ENCODE results near the gene INMT.
"Not testable (repeated sequence)": the region's sequence is repeated elsewhere in the genome, so short reads cannot be mapped to it uniquely, and the experiment has no call there.

The INMT gene

GRCh38 chr7:30751696-30752273, at the start of gene INMT:
TSS of gene INMT (plus strand) at chr7:30752135. CDS start at chr7:30752151, 16 bp downstream.
- no peak for DNase-seq

GRCh38 chr7:30702200-30702599, 49.7 kb upstream of the INMT start:
- DNase-seq: peak; percentile 41

- DNase-seq: peak; percentile 23
Observed at GRCh38 chr7:30703756-30704155, 48.2 kb upstream of the INMT start.

DNA sequence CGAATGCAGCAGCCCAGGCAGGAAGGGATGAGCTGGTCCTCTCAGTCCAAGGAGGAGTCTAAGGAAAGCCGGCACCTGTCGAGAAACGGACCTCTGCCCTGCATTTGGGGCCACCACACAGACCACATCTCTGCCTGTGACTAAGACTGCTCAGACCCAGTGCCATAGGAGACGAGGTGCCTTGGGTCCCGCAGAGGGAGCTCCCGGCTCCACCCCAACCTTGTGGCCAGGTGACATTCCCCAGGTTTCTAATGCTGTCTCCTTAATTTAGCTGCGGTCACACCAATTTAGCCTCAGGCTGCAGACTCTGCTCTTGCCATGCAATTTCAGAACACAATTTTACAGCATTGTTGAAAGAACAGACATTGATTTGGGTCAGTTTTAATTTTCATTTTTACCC, 46.9 kb upstream of the INMT start:
- no peak for DNase-seq

- no peak for DNase-seq
Observed at GRCh38 chr7:30705596-30705995, 46.3 kb upstream of the INMT start.

GRCh38 chr7:30706316-30706715, 45.6 kb upstream of the INMT start:
- no peak for DNase-seq

GRCh38 chr7:30706908-30707307, 45.0 kb upstream of the INMT start:
- no peak for DNase-seq

GRCh38 chr7:30707391-30708357, 44.3 kb upstream of the INMT start:
- no peak for DNase-seq

- no peak for DNase-seq
Observed at GRCh38 chr7:30708412-30708811, 43.5 kb upstream of the INMT start.

DNA sequence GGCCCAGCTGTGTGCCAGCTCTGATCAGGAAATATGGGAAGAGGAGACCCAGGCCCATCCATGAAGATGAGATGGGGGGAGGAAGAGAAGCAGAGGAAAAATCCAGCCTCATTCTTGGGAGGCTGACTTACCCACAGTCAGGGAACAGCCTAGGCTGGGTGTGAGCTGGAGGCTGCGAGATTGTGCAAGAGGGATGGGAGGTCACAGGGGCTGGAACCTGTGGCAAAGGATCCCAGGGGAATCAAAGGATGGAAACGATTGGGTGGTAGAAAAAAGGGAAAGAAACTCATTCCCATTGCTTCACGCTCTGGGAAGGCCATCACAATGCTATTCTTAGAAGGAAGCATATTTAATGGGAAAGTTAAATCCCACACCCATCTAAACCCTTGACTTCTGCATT, 43.0 kb upstream of the INMT start:
- DNase-seq: no peak

DNA sequence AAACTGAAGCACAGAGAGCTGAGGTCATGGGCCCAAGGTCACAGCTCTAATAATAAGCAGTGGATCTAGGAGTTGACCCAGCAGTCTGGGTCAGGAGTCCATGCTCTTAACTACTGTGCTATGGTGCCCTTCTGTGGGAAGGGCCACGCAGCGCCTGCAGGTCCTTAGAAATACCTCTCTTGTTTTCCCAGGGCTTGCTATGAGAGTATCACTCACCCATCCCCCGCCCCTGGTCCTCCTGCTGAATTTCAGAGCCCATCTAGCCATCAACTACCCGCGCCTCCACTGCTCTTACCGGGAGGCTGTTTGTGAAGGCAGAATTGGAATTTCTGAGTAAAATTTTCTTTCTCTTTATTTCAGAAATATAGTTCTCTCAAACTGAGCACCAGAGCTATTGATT, 42.4 kb upstream of the INMT start:
- no peak for DNase-seq

DNA sequence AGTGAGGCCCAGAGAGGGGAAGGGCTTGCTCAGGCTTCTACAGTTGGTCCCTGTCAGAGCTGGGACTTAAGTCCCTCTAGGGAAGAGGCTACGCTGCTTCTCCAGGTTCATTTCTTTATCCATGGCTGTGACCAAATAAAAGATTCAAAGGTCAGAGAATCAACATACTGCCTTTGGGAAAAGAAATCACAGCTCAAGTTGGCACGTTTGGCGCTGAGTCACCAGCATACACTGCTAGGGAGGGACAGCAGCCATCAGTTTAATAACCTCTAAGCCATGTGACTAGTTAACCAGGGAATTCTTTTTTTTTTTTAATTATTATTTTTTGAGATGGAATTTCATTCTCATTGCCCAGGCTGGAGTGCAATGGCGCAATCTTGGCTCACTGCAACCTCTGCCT, 41.3 kb upstream of the INMT start:
- no peak for DNase-seq

DNA sequence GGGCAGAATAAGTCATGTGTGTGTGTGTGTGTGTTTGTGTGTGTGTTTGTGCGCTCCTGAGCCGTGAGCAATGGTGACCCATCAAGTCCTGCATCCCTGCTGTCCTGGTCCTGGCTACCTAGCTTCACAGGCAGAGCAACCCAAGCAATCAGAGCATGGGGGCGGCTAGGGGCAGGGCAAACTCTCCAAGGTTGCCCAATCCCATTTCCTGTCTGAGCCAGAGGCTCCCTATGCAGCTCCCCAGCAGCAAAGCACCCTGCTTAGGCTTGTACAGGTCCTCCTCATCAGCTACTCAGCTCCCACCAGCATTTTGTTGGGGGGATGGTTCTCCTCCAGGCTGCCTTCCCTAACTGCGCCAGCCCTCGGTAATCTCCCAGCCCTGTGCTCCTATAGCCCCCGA, 38.5 kb upstream of the INMT start:
- no peak for DNase-seq

DNA sequence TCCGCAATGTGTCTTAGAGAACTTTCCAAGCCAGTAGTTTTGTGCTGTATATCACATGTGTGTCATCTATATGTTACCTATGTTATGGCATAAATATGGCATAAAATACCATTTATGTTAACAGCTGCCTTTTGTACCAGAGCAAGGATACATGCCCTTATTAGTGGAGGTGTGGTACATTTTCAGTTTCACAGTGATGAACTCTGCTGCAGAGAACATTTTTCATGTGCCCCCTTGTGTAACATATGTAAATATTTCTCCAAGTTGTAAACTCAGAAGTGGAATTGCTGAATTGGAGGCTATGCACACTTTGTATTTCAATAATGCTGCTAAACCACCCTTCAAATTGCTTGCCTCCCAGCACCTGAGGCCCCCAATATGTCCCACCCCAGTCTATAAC, 37.8 kb upstream of the INMT start:
- no peak for DNase-seq

- DNase-seq: peak; percentile 12
Observed at GRCh38 chr7:30717181-30717580, 34.8 kb upstream of the INMT start.

GRCh38 chr7:30719434-30719833, 32.5 kb upstream of the INMT start:
- not testable (repeated sequence) for DNase-seq

DNA sequence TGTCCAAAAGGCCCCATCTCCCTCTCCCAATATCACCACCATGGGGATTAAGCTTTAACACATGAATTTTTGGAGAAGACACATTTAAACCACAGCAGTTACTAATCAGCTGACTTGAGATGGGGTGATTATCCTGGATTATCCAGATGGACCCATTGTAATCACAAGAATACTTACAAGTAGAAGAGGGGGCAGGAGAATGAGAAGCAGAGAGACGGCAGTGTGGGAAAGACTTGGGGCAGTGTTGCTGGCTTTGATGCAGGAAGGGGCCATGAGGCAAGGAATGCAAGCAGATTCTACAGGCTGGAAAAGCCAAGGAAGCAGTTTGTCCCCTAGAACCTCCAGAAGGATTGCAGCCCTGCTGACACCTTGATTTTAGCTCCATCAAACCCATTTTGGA, 30.7 kb upstream of the INMT start:
- DNase-seq: peak; percentile 96

DNA sequence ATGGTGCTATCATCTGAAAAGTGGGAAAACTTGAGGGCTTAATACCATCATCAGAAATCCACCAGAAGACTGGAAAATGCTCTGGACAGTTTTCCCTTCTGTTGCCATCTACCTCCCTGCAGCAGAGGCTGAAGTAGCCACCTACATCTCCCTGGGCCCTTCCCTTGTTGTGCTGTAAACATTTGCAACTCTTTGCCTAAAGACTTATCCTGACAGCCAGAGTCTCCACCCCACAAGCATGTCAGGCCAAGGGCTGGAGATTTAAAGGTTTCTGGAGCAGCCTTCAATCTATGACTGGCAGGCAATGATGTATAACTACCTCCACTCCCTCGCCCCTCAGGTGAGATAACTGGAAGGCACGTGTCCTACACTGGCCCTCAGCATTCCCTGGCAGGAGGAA, 29.7 kb upstream of the INMT start:
- no peak for DNase-seq

DNA sequence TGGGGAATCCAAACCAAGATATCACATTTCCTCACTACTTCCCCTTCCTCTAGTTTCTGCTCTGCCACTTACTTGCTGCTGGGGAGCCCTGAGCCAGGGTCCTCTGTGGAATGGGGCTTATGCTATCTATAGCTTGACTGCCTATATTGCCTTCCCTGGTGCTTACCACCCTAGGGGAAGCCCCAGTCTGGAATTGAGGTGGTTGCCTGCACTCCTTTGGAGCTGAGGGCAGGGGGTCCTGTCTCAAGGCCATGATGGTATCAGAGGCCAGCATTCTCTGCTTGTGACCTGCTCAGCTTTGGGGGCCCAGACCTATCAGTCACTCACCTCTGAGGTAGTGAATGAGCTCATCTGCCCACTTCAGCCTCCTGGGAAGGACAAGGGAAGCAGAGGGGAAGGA, 29.3 kb upstream of the INMT start:
- no peak for DNase-seq

- peak; percentile 49 for DNase-seq
Observed at GRCh38 chr7:30723776-30724175, 28.2 kb upstream of the INMT start.

- DNase-seq: no peak
Observed at GRCh38 chr7:30726296-30727006, 25.5 kb upstream of the INMT start.

DNA sequence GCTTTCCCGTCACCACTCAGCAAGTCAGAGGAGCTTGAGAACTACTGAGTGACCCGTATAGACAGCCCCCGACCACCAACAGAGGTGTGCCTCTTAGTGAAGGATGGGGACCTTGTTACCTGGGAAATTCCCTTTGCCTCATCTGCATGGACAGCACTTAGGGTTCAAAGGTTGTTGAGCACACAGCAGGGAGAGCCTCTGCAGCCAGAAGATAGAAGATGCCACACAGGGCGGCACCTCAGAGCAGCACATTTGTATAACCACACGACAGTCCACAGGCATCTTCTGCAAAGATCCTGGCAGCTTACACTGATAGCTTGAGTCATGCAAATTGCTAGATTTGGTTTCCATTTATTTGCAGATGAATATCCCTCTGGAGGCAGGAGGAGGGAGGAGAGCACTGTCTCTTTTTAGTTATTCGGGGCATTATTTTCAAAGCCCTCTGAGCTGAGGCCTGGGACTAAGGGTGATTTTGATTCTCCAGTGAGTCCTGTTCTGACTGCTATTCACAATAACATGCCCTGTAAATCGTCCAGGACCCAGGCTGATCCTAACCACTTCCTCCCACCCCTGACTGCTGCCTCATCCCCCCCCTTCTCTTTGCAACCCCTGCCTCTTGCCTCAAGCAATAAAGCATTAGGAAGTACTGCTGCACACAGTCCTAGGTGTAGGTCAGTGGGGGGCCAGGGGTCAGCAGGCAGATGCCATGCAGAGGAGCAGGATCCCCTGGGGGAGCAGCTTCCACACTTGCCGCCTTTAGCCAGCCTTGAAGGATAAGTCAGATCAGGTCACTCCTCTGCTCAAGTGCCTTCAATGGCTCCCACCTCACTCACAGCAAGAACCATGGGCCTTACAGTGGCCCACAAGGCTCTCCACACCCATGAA, 24.6 kb upstream of the INMT start:
- peak; percentile 9 for DNase-seq

GRCh38 chr7:30728591-30729100, 23.3 kb upstream of the INMT start:
- no peak for DNase-seq

Measured in NCI-H82 (cell line).